Epithelial cell of proximal tubule (primary cell): ENCODE results near the gene TTLL7. TPM values are rescaled to one million over a fixed set of nuclear protein-coding genes. Genes with fewer than 3 reads are reported as not detected.

Experiments
- DNase-seq: peaks from one replicate; pipeline ENCODE4 v3.0.0-alpha.2; 2011; ENCODE audit warnings: low read depth
- H3K4me3 ChIP-seq: 2 replicates; pipeline ENCODE4 v1.5.1; 2011; ENCODE audit warnings: low read depth, mild to moderate bottlenecking, low read length
- CTCF ChIP-seq: conservative IDR thresholded peaks from 2 replicates; pipeline ENCODE4 v1.5.1; 2012; ENCODE audit warnings: low read depth, mild to moderate bottlenecking, low read length
- total RNA-seq: library from RNA; depleted of rRNA; stranded (reverse); fragments of >200 nt; gene quantifications from 2 replicates; pipeline ENCODE4 v1.2.3, GENCODE V29; 2015

The TTLL7 gene
- total RNA-seq, 1 donor from 2014 or later: 5.3 TPM

- H3K4me3 ChIP-seq: no peak overlapping the region
- DNase-seq: no peak
- TF ChIP-seq CTCF: no peak
Measured at GRCh38 chr1:83932281-83932680, 66.7 kb downstream of the TTLL7 start.

- no peak for DNase-seq
- H3K4me3 ChIP-seq: no peak overlapping the region
- peak; percentile 77 for TF ChIP-seq CTCF
Measured at GRCh38 chr1:83931658-83932253, 67.2 kb downstream of the TTLL7 start.

GRCh38 chr1:83929184-83929583 is 69.7 kb downstream of the TTLL7 start:
- no peak overlapping the region for H3K4me3 ChIP-seq
- DNase-seq: no peak
- TF ChIP-seq CTCF: no peak

- no peak for DNase-seq
- TF ChIP-seq CTCF: no peak
- H3K4me3 ChIP-seq: no peak overlapping the region
Measured at GRCh38 chr1:83928396-83928795, 70.5 kb downstream of the TTLL7 start.

- H3K4me3 ChIP-seq: no peak overlapping the region
- DNase-seq: no peak
- no peak for TF ChIP-seq CTCF
Measured at GRCh38 chr1:83927701-83928100, 71.2 kb downstream of the TTLL7 start.

GRCh38 chr1:83927061-83927460 is 71.9 kb downstream of the TTLL7 start:
- no peak for TF ChIP-seq CTCF
- no peak overlapping the region for H3K4me3 ChIP-seq
- DNase-seq: no peak

GRCh38 chr1:83923553-83923952 is 75.4 kb downstream of the TTLL7 start:
- H3K4me3 ChIP-seq: no peak overlapping the region
- no peak for DNase-seq
- no peak for TF ChIP-seq CTCF
